ENCODE measurements around the gene PSRC1.

GRCh38 chr1:109298666-109299557, 16.0 kb upstream of the PSRC1 start:
- no peak for TF ChIP-seq POLR2A (IDR thresholded peaks at IDR 0.05)
- TF ChIP-seq CTCF (IDR thresholded peaks at IDR 0.05), result no peak
